ENCODE results near the gene STOX1.

STOX1 gene

DNA sequence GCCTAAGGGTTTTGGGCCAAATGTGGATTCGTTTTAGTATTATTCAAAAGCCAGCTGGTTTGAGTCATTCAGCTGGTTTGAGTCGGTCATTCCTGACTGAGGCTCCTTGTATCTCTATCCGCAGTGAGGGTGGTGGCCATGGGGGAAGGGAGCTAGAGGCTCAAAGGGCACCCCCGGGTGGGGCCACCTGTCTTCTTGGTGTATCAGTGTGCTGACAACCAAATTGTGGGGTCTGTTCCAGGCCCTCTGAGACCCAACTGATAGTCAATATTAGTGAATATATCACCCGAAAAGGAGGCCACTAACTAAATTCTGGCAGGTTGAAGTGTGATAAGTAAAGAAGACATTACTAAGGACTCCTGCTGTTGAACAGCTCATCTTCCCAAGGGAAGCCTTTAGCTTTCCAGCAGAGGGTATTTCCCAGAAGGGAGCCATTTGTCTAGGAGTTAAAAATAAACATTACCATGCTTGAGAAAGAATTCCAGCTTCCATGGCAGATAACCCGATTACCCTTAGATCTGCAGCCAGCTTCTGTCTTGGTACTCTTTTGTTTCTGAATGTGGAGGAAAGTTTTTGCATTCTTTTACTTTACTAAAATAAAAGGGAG lies 43.9 kb downstream of the STOX1 start:
- no peaks in the 10 kb centered on the region for H3K79me1 ChIP-seq (ENCODE audit: low read length)
- no peak overlapping the region for H3K4me3 ChIP-seq (ENCODE audit: low read depth, low read length)
- no peak for DNase-seq
- no peaks in the 10 kb centered on the region for H3K36me3 ChIP-seq (ENCODE audit: control insufficient read depth in 1 of 2, insufficient read depth in 2 of 2, low read length in 2 of 2)
- H3K27ac ChIP-seq (ENCODE audit: low read depth, low read length) = no peak overlapping the region
- no peak overlapping the region for H2AK5ac ChIP-seq (ENCODE audit: low read length)
- H3K27me3 ChIP-seq (ENCODE audit: insufficient read depth, low read length) = no peaks in the 10 kb centered on the region
- H4K8ac ChIP-seq (ENCODE audit: low read depth, low read length) = no peak overlapping the region
- no peak overlapping the region for H3K9ac ChIP-seq (ENCODE audit: low read length)
- H3K79me2 ChIP-seq (ENCODE audit: control insufficient read depth, insufficient read depth, low read length, poor library complexity) = no peaks in the 10 kb centered on the region
- peak overlapping the region; percentile 45 for H3K4me2 ChIP-seq (ENCODE audit: low read length)
- H3K23ac ChIP-seq (ENCODE audit: low read length) = no peak overlapping the region
- no peak overlapping the region for H3K18ac ChIP-seq (ENCODE audit: low read length)
- H2BK5ac ChIP-seq (ENCODE audit: low read depth, low read length, poor library complexity) = no peak overlapping the region
- no CpG with 5 or more reads among the region's 6 CpGs for WGBS (ENCODE audit: extremely low coverage, insufficient coverage, insufficient read length)
- H3K9me3 ChIP-seq (ENCODE audit: insufficient read depth, low read depth, low read length) = peaks cover 6% of the 10 kb centered on the region
- H2AFZ ChIP-seq (ENCODE audit: insufficient read depth, low read length, poor library complexity) = no peak overlapping the region
- no peak overlapping the region for H3K4ac ChIP-seq (ENCODE audit: low read depth, low read length)
- H3K14ac ChIP-seq (ENCODE audit: low read length) = no peak overlapping the region
- no peak overlapping the region for H4K91ac ChIP-seq (ENCODE audit: low read depth, low read length)
- no peak overlapping the region for H2BK12ac ChIP-seq (ENCODE audit: low read length)
- no peak overlapping the region for H4K12ac ChIP-seq (ENCODE audit: low read depth, low read length)
- no peaks in the 10 kb centered on the region for H3K4me1 ChIP-seq (ENCODE audit: control insufficient read depth in 1 of 2, insufficient read depth in 2 of 2, low read length in 2 of 2)
- H2BK120ac ChIP-seq (ENCODE audit: insufficient read depth, low read length, poor library complexity) = no peak overlapping the region

DNA sequence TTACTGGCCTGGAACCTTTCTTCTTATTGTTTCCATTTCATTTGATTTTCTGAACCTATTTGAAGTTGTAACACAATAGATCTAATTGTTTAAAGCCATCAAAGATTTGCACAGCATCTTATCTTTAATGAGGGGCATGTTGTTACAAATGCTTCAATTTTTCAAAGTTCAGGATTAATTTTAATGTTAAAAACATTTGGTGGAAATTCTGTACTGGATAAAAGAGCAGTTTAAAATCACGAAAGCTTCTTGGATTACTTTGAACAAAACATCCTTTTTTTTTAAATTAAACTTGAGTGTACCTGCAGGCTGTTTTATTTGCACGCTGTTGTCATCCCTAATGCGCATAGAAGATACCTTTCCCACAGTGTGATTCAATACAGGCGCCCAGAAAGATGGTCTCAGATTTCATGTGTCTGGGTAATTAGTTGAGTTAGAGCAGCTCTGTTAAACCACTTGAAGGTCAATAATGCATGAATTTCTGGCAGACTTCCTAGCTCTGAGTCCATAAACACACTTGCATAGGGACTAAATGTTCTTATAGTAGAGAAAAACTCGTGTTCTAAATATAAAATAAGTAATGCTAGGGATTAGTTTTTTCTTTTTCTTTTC lies 44.5 kb downstream of the STOX1 start:
- H3K23ac ChIP-seq (ENCODE audit: low read length) = no peak overlapping the region
- no peak overlapping the region for H4K8ac ChIP-seq (ENCODE audit: low read depth, low read length)
- no peak overlapping the region for H3K27ac ChIP-seq (ENCODE audit: low read depth, low read length)
- no peak overlapping the region for H3K9ac ChIP-seq (ENCODE audit: low read length)
- no peaks in the 10 kb centered on the region for H3K27me3 ChIP-seq (ENCODE audit: insufficient read depth, low read length)
- H2AFZ ChIP-seq (ENCODE audit: insufficient read depth, low read length, poor library complexity) = no peak overlapping the region
- H3K36me3 ChIP-seq (ENCODE audit: control insufficient read depth in 1 of 2, insufficient read depth in 2 of 2, low read length in 2 of 2) = no peaks in the 10 kb centered on the region
- H3K79me2 ChIP-seq (ENCODE audit: control insufficient read depth, insufficient read depth, low read length, poor library complexity) = no peaks in the 10 kb centered on the region
- H2BK5ac ChIP-seq (ENCODE audit: low read depth, low read length, poor library complexity) = no peak overlapping the region
- H2BK120ac ChIP-seq (ENCODE audit: insufficient read depth, low read length, poor library complexity) = no peak overlapping the region
- H3K4me1 ChIP-seq (ENCODE audit: control insufficient read depth in 1 of 2, insufficient read depth in 2 of 2, low read length in 2 of 2) = no peaks in the 10 kb centered on the region
- no peak overlapping the region for H3K4ac ChIP-seq (ENCODE audit: low read depth, low read length)
- H3K4me3 ChIP-seq (ENCODE audit: low read depth, low read length) = no peak overlapping the region
- H3K18ac ChIP-seq (ENCODE audit: low read length) = no peak overlapping the region
- H4K12ac ChIP-seq (ENCODE audit: low read depth, low read length) = no peak overlapping the region
- whole genome bisulfite sequencing (ENCODE audit: extremely low coverage, insufficient coverage, insufficient read length) = no CpG with 5 or more reads among the region's 5 CpGs
- no peaks in the 10 kb centered on the region for H3K79me1 ChIP-seq (ENCODE audit: low read length)
- H2AK5ac ChIP-seq (ENCODE audit: low read length) = no peak overlapping the region
- no peak overlapping the region for H2BK12ac ChIP-seq (ENCODE audit: low read length)
- H3K4me2 ChIP-seq (ENCODE audit: low read length) = peak overlapping the region; percentile 45
- H3K9me3 ChIP-seq (ENCODE audit: insufficient read depth, low read depth, low read length) = peaks cover 6% of the 10 kb centered on the region
- no peak overlapping the region for H4K91ac ChIP-seq (ENCODE audit: low read depth, low read length)
- DNase-seq = no peak
- no peak overlapping the region for H3K14ac ChIP-seq (ENCODE audit: low read length)

DNA sequence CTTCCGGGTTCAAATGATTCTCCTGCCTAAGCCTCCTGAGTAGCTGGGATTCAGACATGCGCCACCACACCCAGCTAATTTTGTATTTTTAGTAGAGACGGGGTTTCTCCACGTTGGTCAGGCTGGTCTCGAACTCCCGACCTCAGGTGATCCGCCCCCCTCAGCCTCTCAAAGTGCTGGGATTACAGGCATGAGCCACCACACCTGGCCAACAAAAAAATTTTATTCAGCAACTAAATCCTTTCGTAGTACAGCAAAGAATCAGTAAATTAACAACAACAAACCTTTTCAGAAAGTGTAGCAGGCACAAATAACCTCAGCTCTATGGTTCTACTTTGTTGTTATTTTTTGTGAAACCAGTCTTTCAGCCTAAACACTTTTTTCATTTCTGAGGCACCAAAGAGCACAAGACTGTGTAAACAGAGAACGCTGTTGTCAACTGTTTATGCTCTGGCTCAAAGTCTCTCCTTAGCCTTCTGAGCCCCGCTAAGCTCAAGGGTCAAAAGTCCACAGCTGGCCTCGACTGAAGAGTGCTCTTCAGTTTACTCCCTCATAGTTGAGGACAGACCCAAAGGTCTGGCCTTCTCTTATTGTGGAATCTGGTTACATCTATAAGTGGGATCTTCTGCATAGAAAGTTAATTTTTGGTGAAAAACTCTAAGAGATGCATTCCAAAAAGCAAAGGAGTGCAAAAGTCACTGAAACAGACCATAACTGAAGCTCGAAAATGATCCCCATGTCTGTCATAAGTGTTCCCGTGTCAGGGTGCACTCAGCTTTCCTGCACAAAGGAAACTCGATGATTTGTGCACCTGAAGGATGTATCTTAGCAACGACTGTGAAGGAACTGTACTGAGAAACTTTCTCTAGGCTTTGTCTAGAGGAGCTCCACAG lies 49.2 kb downstream of the STOX1 start:
- Histone ChIP-seq H3K27me3 (ENCODE audit: insufficient read depth, low read length) (no peaks in the 10 kb centered on the region), H3K14ac (ENCODE audit: low read length) (no peak overlapping the region), H2BK12ac (ENCODE audit: low read length) (no peak overlapping the region), H2AFZ (ENCODE audit: insufficient read depth, low read length, poor library complexity) (no peak overlapping the region), H3K18ac (ENCODE audit: low read length) (no peak overlapping the region), H2AK5ac (ENCODE audit: low read length) (no peak overlapping the region), H3K79me1 (ENCODE audit: low read length) (no peaks in the 10 kb centered on the region), H2BK120ac (ENCODE audit: insufficient read depth, low read length, poor library complexity) (no peak overlapping the region), H4K8ac (ENCODE audit: low read depth, low read length) (no peak overlapping the region), H3K4ac (ENCODE audit: low read depth, low read length) (no peak overlapping the region), H3K9ac (ENCODE audit: low read length) (no peak overlapping the region), H3K36me3 (ENCODE audit: control insufficient read depth in 1 of 2, insufficient read depth in 2 of 2, low read length in 2 of 2) (no peaks in the 10 kb centered on the region), H3K27ac (ENCODE audit: low read depth, low read length) (no peak overlapping the region), H3K4me3 (ENCODE audit: low read depth, low read length) (no peak overlapping the region), H3K79me2 (ENCODE audit: control insufficient read depth, insufficient read depth, low read length, poor library complexity) (no peaks in the 10 kb centered on the region), H3K4me2 (ENCODE audit: low read length) (no peak overlapping the region), H4K91ac (ENCODE audit: low read depth, low read length) (no peak overlapping the region), H3K9me3 (ENCODE audit: insufficient read depth, low read depth, low read length) (no peaks in the 10 kb centered on the region), H3K23ac (ENCODE audit: low read length) (no peak overlapping the region), H4K12ac (ENCODE audit: low read depth, low read length) (no peak overlapping the region), H3K4me1 (ENCODE audit: control insufficient read depth in 1 of 2, insufficient read depth in 2 of 2, low read length in 2 of 2) (no peaks in the 10 kb centered on the region), H2BK5ac (ENCODE audit: low read depth, low read length, poor library complexity) (no peak overlapping the region)
- no CpG with 5 or more reads among the region's 15 CpGs for WGBS (ENCODE audit: extremely low coverage, insufficient coverage, insufficient read length)
- no peak for DNase-seq

DNA sequence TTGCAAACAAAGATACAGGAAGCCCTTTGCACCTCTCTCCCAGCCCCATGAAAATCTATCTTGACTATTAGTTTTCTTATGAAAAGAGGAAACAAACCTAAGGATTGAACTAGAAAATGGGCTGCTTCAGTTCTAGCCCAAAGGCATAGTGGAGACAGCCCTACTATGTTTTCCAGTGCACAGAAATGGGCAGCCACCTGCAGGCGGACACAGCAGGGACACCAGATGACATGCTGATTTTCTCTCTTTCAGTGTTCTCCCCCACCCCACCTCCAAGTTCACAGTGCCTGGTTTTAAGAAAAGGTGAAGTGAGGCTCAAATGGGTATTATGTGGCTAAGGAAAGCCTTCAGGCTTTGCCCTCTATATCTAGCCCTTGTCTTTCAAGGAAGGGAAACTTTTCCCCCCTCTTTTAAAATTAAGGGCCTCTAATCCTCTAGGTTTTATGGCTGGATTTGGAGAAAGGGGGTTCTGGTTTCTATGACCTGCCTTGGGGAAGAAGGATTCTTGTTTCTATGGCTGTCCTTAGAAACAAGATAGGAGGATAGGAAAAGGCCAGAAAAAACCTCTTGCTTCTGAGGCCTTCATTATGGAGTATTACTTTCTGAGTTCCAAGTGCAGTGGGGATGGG lies 50.3 kb downstream of the STOX1 start:
- Histone ChIP-seq H4K12ac (ENCODE audit: low read depth, low read length) (no peak overlapping the region), H2AK5ac (ENCODE audit: low read length) (no peak overlapping the region), H2AFZ (ENCODE audit: insufficient read depth, low read length, poor library complexity) (no peak overlapping the region), H3K36me3 (ENCODE audit: control insufficient read depth in 1 of 2, insufficient read depth in 2 of 2, low read length in 2 of 2) (no peaks in the 10 kb centered on the region), H3K4me3 (ENCODE audit: low read depth, low read length) (no peak overlapping the region), H2BK120ac (ENCODE audit: insufficient read depth, low read length, poor library complexity) (no peak overlapping the region), H3K79me1 (ENCODE audit: low read length) (no peaks in the 10 kb centered on the region), H4K91ac (ENCODE audit: low read depth, low read length) (no peak overlapping the region), H3K14ac (ENCODE audit: low read length) (no peak overlapping the region), H2BK5ac (ENCODE audit: low read depth, low read length, poor library complexity) (no peak overlapping the region), H2BK12ac (ENCODE audit: low read length) (no peak overlapping the region), H3K79me2 (ENCODE audit: control insufficient read depth, insufficient read depth, low read length, poor library complexity) (no peaks in the 10 kb centered on the region), H3K18ac (ENCODE audit: low read length) (no peak overlapping the region), H3K9me3 (ENCODE audit: insufficient read depth, low read depth, low read length) (no peaks in the 10 kb centered on the region), H3K23ac (ENCODE audit: low read length) (no peak overlapping the region), H4K8ac (ENCODE audit: low read depth, low read length) (no peak overlapping the region), H3K4ac (ENCODE audit: low read depth, low read length) (no peak overlapping the region), H3K4me1 (ENCODE audit: control insufficient read depth in 1 of 2, insufficient read depth in 2 of 2, low read length in 2 of 2) (no peaks in the 10 kb centered on the region), H3K27me3 (ENCODE audit: insufficient read depth, low read length) (no peaks in the 10 kb centered on the region), H3K9ac (ENCODE audit: low read length) (no peak overlapping the region), H3K4me2 (ENCODE audit: low read length) (no peak overlapping the region), H3K27ac (ENCODE audit: low read depth, low read length) (no peak overlapping the region)
- no peak for DNase-seq
- WGBS (ENCODE audit: extremely low coverage, insufficient coverage, insufficient read length) = no CpG with 5 or more reads among the region's 1 CpG

Measured in trophoblast cell (in vitro differentiated cells and primary cell).